ENCODE results near the gene DGKD.

- TF ChIP-seq USF1 (CRISPR knock-in tag; IDR thresholded peaks at IDR 0.05), result no peak
- TF ChIP-seq, protein P1, sequence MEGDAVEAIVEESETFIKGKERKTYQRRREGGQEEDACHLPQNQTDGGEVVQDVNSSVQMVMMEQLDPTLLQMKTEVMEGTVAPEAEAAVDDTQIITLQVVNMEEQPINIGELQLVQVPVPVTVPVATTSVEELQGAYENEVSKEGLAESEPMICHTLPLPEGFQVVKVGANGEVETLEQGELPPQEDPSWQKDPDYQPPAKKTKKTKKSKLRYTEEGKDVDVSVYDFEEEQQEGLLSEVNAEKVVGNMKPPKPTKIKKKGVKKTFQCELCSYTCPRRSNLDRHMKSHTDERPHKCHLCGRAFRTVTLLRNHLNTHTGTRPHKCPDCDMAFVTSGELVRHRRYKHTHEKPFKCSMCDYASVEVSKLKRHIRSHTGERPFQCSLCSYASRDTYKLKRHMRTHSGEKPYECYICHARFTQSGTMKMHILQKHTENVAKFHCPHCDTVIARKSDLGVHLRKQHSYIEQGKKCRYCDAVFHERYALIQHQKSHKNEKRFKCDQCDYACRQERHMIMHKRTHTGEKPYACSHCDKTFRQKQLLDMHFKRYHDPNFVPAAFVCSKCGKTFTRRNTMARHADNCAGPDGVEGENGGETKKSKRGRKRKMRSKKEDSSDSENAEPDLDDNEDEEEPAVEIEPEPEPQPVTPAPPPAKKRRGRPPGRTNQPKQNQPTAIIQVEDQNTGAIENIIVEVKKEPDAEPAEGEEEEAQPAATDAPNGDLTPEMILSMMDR (IDR thresholded peaks at IDR 0.05), result no peak
- no peak for TF ChIP-seq FOXP1 (CRISPR knock-in tag; IDR thresholded peaks at IDR 0.05; ENCODE audit: borderline replicate concordance)
- no peak for TF ChIP-seq TP53 (CRISPR knock-in tag; IDR thresholded peaks at IDR 0.05)
- TF ChIP-seq ZNF512 (CRISPR knock-in tag; IDR thresholded peaks at IDR 0.05; ENCODE audit: borderline replicate concordance), result no peak
- TF ChIP-seq, protein P2, sequence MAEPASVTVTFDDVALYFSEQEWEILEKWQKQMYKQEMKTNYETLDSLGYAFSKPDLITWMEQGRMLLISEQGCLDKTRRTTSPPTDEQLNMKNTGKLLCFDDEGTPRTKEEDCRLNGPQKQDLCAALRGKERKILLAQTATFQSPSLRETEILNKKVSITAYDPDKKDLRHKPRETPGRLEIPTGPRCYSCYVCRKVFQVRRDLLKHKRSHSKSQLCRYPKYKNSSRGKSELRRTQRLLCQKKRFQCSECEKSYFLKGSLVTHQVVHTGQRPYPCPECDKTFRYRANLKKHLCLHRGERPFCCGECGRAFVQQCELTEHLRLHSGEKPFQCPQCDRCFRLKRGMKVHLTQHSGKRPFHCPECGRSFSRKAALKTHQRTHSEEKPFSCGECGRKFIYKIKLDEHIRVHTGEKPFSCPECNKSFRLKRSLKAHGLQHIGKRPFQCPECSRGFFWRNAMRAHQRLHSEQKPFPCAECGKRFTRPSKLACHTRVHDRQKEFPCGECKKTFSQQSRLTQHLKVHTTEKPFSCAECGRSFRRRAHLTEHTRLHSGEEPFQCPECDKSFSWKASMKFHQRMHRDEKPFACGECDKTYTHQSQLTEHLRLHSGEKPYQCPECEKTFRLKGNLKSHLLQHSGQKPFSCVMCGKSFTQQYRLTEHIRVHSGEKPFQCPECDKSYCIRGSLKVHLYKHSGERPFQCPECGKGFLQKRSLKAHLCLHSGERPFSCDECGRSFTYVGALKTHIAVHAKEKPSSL (CRISPR knock-in tag; conservative IDR thresholded peaks at IDR 0.05), result no peak
- no peak for TF ChIP-seq NR3C1 (CRISPR knock-in tag; conservative IDR thresholded peaks at IDR 0.05; ENCODE audit: low read depth)
- TF ChIP-seq ZNF263 (CRISPR knock-in tag; IDR thresholded peaks at IDR 0.05; ENCODE audit: low read depth), result no peak
- no peak for TF ChIP-seq ZNF317 (CRISPR knock-in tag; IDR thresholded peaks at IDR 0.05; ENCODE audit: borderline replicate concordance, low read depth)
- no peak for TF ChIP-seq RELA (CRISPR knock-in tag; IDR thresholded peaks at IDR 0.05; ENCODE audit: borderline replicate concordance)
- TF ChIP-seq, protein P3, sequence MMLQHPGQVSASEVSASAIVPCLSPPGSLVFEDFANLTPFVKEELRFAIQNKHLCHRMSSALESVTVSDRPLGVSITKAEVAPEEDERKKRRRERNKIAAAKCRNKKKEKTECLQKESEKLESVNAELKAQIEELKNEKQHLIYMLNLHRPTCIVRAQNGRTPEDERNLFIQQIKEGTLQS (CRISPR knock-in tag; conservative IDR thresholded peaks at IDR 0.05), result no peak
- no peak for TF ChIP-seq PRRX2 (CRISPR knock-in tag; IDR thresholded peaks at IDR 0.05)
- TF ChIP-seq E2F5 (CRISPR knock-in tag; IDR thresholded peaks at IDR 0.05), result no peak
- TF ChIP-seq ESRRA (CRISPR knock-in tag; IDR thresholded peaks at IDR 0.05; ENCODE audit: borderline replicate concordance), result no peak
These were observed 64.7 kb downstream of the DGKD start for GRCh38 chr2:233418761-233419546.
